H1 (cell line): ENCODE results near the gene LPP. TPM values are rescaled to one million over a fixed set of nuclear protein-coding genes. Genes with fewer than 3 reads are reported as not detected.

Source experiments
- SAP30 ChIP-seq: fragments of 300-600 bp; sonication (generic); IDR thresholded peaks from 2 replicates; pipeline ENCODE4 v1.7.1; 2012; ENCODE audit warnings: low read length, moderate library complexity, mild to moderate bottlenecking, inconsistent platforms; ENCODE audit not compliant: insufficient read depth, insufficient replicate concordance
- polyA plus RNA-seq, 7 experiments: library from polyadenylated mRNA; depleted of rRNA in 3 of 7; stranded (reverse) in 5 of 7; unstranded in 2 of 7; fragments of >200 nt in 5 of 7; fragments of 200-250 nt in 2 of 7; gene quantifications; 1 replicate in 5 of 7; 2 replicates in 1 of 7; 4 replicates in 1 of 7; pipeline versions ENCODE4 v1.2.1 to v1.2.3, GENCODE V29; 2011 to 2013; ENCODE audit warnings: missing spikeins in 2 of 7, mixed read lengths in 2 of 7
- total RNA-seq: library from RNA; stranded (reverse); fragmentation: NEBNext Ultra II Directional; extraction: Animal tissue kit (Norgen Biotek cat#: 25700); gene quantifications from 2 replicates; pipeline ENCODE4 v1.2.1, GENCODE V29; 2021

Gene LPP
- total and polyA plus RNA-seq, 2 of the 8 experiments (the other 6 are each of a cell fraction or from before 2014, with no cell fraction given), result 10.0 to 53.3 TPM

- TF ChIP-seq SAP30, result no peak
Observed at GRCh38 chr3:188749010-188749617, 595.2 kb downstream of the LPP start (continued).
